ENCODE measurements around the gene ERI3.
A peak's percentile ranks its signal among the peaks of the same experiment; 100 is the strongest.

The ERI3 gene

DNA sequence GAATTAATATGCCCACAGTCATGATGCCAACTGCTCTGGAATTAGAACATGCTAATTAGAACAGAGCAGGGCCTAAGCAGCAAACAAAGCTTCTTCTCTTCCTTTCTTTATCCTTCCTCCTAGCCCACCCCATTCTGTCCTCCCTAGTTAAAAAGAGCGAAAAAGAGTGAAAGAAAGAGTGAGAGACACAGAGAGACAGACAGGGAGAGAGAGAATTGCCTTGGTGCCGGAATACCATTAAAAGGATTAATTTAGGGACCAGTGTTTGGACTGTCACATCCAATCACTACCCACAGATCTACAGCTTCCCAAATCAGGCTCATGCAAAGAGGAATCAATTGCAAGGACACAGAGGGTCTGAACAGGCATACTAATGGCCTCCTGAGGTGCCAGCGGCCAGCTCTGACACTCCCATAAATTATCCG is 7.0 kb downstream of the ERI3 start:
- DNase-seq = no peak

DNA sequence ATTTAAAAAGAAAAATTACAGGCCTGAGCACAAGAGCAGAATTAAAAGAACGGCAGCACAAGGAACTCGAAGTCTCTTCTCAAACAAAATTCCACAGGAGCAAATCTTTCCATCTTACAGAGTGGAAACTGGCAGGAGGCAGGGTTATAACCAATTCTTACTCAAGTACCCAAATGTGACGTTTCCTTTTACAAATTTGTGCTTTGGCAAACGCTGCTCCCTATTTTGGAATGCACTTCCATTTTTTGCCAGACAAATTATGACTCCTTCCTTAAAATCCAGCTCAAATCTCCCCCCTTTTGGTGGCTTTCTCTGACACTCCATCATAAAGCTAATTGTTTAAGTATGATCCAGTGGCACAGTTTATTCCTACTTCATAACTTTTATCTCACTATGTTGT is 7.8 kb downstream of the ERI3 start:
- DNase-seq = no peak

DNA sequence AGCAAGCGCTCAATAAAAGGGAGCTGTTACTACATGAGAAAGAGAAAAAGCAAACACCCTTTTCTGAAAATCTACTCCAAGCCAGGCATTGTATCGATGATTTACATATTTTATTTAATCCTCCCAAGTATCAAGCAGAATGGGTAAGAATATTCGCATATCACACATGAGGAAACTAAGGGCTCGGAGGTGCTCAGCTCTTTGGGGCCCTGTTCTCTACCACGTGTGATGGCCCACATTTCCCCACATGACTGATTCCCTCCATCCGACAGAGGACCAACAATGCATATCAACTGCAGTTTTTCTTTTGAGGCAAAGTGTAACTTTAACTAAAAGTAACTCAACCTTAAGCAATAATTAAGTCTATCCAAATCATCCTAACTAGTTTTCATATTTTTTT is 8.2 kb downstream of the ERI3 start:
- DNase-seq = no peak

DNA sequence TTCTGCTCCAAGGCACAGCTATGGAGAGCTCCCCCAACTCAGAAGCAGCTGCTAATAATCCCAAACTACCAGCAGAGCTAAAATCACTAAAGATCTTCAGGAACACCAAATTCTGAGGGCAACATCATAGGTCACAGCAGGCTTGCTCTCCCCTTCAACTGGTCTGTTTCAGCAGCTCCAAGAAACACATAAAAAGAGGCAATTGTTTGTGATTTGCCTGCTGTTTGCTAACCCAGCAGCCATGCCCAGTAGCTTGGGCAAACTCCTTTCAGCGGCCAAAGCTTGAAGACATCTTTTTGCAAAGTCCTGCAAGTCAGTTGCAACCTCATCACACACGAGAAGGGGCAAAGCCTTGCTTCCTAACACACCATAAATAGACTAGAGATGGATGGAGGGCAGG is 8.9 kb downstream of the ERI3 start:
- no peak for DNase-seq

DNA sequence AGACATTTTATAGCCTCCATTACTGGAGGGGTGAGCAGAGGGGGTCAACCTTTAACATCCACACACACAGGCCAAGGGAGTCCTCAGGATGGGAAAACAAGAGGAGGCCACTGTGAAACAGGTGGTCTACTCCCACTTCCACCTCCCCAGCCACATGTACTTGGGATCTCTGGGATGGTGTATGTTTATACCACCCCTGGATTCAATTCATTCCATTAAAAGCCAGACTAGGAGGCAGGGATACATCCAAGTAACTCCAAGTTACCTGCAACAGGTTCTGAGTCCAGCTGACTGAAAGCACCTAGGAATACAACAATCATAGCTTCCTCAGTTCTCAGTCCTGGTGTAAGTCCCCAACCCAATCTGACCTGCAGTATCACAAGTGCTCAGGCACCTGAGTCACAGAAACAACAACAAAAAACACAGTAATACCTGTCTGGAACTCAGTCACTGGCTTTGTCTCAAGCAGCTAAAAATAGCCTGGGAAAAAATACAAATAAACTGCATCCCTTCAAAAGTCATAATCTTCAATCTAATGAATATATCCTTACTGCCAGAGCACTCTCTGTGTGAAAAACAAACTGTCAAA is 9.8 kb downstream of the ERI3 start:
- DNase-seq = no peak

DNA sequence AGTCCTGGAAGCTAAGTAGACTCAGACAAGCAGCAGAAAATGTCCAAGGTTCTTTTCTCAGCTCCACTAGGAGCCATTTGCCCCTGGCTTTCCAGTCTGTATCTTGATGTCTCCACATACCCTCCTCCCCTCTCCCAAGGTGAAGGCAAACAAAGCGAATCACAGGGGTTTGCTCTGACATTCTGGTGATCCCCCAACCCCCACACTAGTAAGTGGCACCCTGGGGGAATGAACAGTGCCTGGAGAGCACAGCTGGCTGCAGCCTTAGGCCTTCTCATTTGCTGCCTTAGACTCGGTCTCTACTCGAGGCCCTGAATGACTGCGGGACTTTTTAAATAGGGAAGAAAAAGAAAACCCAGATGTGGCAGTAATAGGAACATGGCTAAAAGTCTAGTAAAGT is 15.3 kb downstream of the ERI3 start:
- DNase-seq = no peak

DNA sequence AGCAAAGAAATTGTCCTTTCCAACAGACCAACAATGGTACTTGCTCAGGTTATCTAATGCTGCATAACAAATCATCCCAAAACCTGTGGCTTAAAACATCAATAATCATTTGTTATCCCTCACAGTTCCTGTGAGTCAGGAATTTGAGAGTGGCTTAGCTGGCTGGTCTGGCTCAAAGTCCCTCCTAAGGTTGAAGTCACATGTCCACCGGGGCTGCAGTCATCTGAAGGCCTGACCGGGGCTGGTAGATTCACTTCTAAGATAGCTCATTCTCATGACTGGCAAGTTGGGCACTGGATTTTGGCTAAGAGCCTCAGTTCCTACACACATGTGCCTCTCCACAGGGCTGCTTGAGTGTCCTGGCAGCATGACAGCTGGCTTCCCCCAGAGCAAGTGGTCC is 16.9 kb downstream of the ERI3 start:
- DNase-seq = no peak

DNA sequence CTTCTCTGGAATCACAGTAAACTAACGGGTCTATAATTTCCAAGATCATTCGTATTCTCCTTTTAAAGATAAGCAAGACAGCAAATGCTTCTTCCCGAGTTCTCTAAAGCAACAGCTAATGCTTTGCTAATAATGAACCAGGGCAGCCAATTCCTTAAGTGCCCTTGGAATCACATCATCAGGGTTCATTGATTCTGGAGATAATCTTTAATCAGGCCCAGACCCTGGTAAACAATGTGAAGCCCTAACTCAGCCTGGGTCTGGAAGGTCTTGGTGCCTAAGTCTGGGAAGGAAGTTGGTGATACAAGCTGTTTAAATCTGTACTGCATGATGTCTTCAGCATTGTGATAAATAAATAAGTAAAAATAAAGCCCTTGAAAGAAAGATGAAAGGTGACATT is 18.4 kb downstream of the ERI3 start:
- no peak for DNase-seq

DNA sequence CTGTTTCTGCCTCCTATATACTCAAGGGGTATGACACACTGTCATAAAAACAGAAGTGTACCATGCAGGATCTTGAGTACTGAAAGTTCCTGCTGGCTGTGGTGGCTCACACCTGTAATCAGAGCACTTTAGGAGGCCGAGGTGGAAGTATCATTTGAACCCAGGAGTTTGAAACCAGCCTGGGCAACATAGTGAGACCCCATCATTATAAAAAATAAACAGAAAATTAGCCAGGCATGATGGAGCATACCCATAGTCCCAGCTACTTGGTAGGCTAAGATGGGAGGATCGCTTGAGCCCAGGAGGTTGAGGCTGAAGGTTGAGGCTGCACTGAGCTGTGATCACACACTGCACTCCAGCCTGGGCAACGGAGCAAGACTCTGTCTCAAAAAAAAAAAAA is 20.1 kb downstream of the ERI3 start:
- no peak for DNase-seq

DNA sequence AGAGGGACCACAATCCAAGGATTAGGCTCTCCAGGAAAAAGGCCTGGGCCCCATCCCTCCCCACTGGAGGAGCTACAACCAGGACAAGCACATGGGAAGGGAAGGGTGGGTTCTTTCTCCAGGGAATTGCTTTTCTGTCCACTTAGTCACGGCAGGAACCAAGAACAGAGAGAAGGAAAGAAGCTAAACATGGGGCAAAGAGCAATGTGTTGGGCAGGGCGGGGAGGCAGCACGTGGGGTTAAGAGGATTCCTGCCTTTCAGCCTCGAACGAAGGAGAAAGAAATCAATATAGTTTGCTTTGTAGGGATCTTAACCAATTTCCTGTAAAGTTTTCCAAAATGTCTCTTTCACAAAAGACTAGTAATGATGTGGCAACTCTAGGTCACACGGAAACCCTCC is 21.7 kb downstream of the ERI3 start:
- DNase-seq = no peak

DNA sequence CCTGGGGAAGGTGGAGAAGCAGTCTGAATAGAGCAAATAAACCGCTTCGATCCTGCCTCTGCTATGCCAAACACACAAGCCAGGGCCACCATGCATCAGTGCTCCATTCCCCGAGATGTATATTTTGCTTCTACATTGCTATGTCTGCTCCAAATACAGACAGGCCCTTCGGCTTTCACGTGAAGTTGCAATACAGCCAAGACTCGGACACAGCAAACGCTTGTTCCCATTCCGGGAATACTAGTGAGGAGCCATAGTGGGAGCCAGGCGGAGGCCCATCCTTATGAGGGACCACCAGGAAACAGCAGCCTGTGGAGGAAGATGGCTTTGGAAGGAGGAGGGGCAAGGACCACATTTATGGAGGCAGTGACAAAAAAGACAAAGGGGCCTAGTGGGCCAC is 22.6 kb downstream of the ERI3 start:
- DNase-seq = no peak

DNA sequence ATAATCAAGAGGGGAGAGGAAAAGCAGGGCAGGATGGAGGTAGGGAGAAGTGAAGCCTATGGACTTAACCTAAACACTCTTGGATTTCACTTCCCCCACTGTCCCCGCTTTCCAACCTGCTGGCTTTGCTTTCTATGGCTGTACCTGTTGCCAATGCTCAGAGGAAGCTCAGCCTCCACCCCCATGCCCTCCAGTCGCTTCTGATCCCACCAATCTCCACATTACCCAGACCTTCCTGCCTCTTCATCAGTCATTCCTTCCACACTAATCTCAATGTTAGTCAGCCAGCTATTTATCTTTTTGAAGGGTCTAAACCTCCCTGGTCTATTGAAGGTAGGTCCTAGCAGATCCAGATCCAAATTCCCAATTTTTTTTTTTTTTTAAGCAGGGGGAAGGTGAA is 24.1 kb downstream of the ERI3 start:
- DNase-seq = no peak

DNA sequence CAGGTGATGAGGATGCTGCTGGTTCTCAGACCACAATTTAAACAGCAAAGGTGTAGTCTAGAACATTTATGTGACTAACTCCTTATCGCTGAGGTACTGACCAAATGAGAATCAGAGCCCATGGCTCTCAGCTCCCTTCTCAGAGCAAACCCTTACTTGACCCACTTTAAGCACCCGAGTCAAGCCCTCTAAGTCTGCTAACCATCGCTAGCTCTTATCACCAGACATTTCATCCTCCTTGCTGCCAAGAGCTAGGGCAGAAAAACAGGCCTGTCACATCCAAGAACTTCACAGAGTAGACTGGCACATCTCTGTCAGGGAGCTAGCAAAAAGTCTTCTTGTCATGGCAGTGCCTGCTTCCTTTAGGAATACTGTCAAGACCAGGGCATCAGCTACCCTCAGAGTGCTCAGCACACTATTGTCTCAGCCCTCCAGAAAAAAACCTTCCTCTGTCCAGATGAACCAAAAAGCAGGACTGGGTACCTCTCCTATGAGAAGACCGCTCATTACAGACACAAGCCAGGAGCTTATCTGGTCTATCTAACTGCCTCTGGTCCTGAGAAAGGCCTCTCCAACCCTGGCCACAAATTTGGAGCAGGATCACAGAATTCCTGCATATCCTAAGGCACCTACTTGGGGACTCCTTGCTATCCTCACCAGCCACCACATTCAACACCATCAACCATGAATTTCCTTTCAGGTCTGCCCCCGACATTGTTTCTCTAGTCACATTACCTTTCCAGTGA is 26.2 kb downstream of the ERI3 start:
- no peak for DNase-seq

DNA sequence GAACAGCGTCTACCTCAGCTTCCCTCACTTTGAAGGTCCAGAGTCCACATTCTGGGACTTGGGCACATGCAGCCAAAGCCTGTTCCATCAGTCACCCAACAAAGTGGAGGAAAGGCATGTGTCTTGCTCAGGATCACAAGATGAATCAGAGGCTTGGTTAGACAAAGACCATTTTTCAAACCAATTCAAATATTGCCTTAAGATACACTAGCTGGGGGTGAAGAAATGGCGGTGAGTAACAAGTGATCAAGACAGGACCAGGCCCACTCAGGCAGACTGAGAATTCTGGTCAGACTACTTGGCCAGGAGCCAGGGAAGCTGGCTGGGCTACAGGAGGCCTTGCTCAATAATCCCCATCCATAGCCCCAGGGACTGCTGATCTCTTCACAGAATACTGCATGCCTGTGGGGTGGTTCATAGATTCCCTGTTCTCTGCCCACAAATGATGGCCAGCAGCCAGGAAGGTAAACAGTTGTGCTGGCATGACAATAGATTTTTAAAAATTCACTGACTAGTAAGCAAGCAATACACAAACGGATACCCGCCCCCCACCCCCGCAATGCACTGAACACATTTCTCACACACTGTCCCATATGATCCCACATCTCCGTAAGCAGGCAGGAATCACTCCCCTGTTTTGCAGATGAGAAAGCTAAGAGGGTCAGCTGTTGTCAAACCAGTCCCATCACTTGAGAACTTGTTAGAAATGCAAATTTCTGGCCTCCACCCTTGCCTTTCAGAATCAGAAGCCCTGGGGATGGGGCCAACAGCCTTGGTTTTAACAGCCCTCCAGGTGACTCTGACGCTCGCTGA is 27.2 kb downstream of the ERI3 start:
- DNase-seq = peak; percentile 49

DNA sequence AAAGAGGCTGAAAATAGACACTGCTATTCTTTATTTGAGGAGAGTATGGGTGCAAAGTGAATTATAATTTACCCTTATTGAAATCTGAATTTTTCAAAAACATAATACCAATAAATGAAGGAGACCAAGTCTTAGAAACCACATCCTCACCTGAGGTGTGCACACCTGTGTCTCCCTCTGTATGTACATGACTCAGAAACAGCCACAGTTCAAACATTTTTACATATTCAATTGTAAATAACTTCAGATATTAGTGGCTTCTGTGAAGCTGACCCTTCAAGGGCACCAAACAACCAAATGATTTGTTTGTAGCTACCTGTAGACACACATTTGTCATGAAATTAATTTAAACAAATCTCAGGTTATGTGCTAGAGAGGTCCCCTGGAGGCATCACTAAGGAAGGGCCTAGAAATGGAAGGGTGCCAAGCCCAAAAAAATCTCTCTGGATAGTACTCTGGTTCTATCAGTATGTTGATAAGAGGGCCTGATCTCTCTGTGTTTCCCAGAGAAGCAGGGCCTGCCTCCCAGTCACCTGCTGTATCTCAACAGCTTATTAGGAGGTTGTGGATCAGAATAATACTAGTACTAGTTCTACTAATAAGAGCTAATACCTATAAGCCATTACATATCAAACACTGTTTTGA is 28.1 kb downstream of the ERI3 start:
- no peak for DNase-seq

DNA sequence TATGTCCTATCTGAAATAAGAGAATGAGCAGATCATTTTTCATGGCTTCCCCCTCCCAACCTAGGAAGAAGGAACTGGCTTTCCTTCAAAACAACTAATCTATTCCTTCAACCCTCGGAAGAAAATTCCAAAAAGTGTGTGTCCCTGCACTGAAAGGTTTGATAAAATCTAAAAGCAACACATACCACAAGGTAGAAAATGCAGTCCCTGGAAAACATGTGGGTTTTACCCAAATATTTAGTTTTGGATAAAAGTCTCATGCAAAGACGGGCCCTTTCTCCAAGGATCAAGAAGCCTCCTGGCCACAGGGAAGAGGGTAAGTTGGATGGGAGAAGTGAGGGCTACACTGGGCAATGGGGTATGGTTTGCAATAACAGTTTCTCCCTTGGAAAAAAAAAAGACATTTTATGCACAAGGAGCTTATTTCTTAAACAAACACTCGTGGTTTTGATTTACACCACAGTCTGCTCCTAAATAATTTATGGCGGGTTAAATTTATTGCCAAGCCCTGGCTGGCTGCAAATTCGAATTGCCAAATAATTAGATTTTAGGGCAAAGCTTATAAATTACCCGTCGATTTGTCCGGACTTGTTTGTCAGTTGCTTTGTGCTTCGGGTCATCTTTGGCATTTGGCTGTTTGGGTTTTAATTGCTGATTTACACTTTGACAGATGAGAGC is 28.9 kb downstream of the ERI3 start:
- DNase-seq = no peak

DNA sequence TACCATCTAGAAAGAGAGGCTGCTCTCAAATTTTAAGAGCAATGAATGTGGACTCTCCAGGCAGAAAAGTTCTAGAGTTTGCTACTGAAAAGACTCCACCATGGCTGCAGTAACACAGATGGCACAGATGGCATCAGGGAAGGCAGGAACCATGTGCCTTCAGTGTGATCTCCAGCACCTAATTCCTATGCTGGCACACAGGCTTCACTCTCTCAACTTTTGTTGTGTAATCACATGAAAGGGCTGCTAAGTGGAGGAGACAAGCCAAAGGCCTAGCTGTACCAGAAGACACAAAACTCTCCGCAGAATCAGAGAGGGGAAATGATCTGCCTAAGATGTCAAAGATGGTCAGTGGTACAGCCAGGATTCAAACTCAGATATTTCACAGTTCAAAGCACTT is 31.1 kb downstream of the ERI3 start:
- DNase-seq = no peak

DNA sequence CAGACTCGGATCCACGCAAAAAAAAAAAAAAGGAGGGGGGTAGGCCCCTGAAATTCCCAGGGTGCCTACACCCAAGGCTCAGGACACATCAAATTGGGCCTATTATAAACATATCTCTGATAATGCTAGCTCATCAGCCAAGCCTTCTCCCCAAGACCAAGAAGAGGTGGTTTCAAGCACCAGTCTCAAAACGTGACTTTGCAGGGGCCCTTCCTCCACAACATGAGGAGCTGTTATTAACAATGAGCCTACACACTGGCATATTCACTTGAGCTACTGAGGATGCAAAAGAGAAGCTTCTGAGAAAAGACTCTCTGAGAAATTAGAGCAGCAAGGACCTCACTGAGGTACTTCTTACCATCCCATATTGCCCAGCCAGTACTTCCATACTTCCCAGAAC is 32.7 kb downstream of the ERI3 start:
- no peak for DNase-seq

DNA sequence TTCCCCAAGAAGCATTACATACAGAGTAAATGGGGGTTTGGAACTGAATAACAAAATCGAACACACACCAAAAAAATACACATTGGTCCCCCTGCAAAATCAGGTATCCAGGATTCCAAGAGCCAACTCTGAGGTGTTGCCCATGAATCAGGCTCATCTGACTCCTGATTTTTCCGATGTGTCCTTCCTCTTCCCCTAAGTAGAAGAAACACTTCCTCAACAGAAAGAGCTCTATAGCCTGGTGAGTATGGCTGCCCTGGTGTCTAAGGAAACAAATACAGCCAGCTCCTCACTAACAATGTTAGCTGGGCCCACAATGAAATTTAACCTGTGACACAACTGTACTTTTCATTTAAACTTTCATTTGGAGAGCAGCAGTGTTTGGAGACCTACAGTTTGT is 33.6 kb downstream of the ERI3 start:
- DNase-seq = no peak

DNA sequence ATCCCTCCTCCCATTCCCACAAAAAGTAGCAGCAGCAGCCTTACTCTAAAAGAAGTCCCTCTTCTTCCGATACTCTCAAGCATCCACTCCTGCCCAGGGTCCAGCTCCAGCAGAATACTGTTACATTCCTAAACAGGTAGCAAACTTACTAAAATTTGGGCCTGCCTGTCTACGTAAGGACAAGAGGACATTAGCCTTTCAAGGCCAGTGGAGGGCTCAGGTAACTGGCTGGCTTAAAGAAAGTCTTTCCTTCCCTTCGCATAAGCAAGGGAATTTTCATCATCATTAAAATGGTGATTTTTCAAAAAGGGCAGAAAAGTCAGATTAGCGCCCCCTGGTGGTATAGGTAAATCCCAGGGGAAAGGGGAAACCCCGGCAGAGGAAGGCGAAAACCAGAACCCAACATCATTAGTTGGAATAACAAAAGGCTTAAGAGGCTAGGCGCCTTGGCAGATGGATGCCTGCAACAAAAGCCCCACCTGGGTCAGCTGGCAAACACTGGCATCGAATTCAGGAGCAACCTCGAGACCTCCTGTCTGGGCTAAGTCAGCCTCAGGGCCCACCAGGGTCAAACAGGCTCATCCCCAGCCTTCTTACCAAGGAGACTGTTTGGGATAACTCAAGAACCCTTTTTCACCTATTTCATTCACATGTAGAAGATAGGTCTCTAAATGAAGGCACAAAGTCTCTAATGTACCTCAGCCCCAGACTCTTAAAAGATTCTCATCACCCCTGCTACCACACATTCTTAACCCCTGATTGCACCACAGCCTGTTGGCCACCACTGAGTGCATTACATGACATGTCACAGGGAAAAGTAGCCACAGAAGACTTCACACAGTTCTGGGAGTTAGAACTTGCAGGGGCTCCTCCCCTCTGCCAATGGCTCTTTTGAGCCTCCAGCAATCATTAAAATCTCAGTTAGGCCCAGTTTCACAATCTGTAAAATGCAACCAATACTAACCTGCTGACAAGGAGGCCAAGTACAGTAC is 36.7 kb downstream of the ERI3 start:
- peak; percentile 65 for DNase-seq

DNA sequence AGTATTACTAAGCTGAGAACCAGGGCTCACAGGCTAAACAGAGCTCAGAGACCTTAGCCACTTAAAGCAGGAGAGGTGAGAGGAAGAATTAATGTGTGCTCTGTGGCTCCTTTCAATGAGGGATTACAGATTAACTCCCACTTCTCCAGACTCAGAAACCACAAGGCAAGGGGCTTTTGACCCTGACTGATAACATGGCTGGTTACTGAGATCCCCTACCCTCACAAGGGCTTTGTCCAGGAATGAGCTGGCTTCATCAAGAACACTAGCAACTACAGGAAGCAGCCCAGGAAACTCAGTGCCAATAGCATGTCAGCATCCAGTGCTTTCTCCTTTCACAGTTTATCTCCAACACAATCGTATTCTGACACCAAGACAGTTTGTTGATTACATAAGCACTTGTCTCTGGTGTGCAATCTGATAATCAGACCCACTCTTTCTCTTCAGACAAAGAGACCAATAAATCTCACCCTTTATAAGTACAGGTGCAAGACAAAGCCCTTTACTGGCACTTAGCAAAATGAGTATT is 38.8 kb downstream of the ERI3 start:
- peak; percentile 67 for DNase-seq

DNA sequence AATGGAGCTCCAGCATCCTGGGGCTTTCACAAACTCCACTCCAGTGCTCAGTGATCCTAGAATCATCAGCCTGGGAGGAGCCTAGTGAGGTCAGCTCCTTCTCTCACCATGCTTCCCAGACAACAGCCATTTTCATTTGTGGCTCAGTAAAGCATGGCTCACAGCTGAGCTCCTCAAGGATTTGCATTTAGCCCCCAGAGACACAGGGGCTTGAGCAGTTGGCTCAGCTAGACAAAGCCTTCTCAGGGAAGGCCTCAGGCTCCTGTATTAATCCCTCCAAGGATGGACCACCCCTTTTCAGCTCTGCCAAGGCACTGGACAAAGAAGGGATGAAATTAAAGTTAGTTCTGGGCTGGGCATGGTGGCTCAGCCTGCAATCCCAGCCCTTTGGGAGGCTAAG is 39.5 kb downstream of the ERI3 start:
- no peak for DNase-seq

Data from NCI-H774 (cell line).